ENCODE results near the gene OXCT2. TPM values are rescaled to one million over a fixed set of nuclear protein-coding genes. Genes with fewer than 3 reads are reported as not detected.
A peak's percentile ranks its signal among the peaks of the same experiment; 100 is the strongest.

The OXCT2 gene
- total and polyA plus RNA-seq, 2 donors from 2014 or later: 0.32 to 0.98 TPM

- Histone ChIP-seq H3K36me3 (ENCODE audit: control insufficient read depth in 2 of 3, insufficient read depth in 3 of 3, low read length in 3 of 3) (peaks cover 12 to 62% (median 59%) of the 10 kb centered on the region in 3 donors), H3K9ac (ENCODE audit: low read length in 3 of 3) (no peak overlapping the region), H3K4me1 (ENCODE audit: control insufficient read depth in 2 of 3, insufficient read depth in 2 of 3, low read depth in 1 of 3, low read length in 3 of 3) (no peaks in the 10 kb centered on the region), H3K9me3 (ENCODE audit: control insufficient read depth in 2 of 3, insufficient read depth in 1 of 3, low read length in 3 of 3) (no peaks in the 10 kb centered on the region), H3K27ac (ENCODE audit: low read depth in 2 of 2, low read length in 2 of 2) (no peak overlapping the region), H3K4me3 (ENCODE audit: low read length in 3 of 3) (no peak overlapping the region), H3K27me3 (ENCODE audit: control insufficient read depth, insufficient read depth, low read length) (no peaks in the 10 kb centered on the region)
- FAIRE-seq: no peak
- no peak for DNase-seq
- intact Hi-C loops (cut with DNase I): no loop called here
- no peak for TF ChIP-seq CTCF (IDR thresholded peaks at IDR 0.05; ENCODE audit: borderline replicate concordance, extremely low read depth, insufficient read depth)
Observed at GRCh38 chr1:39754026-39754570, 17.1 kb downstream of the OXCT2 start.

GRCh38 chr1:39753132-39754025 is 17.8 kb downstream of the OXCT2 start:
- no peak overlapping the region for H3K9ac ChIP-seq (ENCODE audit: low read length in 3 of 3)
- FAIRE-seq (no peak), DNase-seq (peak in 1 of 5 donors; percentile 56)
- TF ChIP-seq CTCF (IDR thresholded peaks at IDR 0.05; ENCODE audit: borderline replicate concordance, extremely low read depth, insufficient read depth): no peak
- H3K36me3 ChIP-seq (ENCODE audit: control insufficient read depth in 2 of 3, insufficient read depth in 3 of 3, low read length in 3 of 3): peaks cover 15 to 64% (median 63%) of the 10 kb centered on the region in 3 donors
- H3K4me1 ChIP-seq (ENCODE audit: control insufficient read depth in 2 of 3, insufficient read depth in 2 of 3, low read depth in 1 of 3, low read length in 3 of 3): no peaks in the 10 kb centered on the region
- no peaks in the 10 kb centered on the region for H3K27me3 ChIP-seq (ENCODE audit: control insufficient read depth, insufficient read depth, low read length)
- no peaks in the 10 kb centered on the region for H3K9me3 ChIP-seq (ENCODE audit: control insufficient read depth in 2 of 3, insufficient read depth in 1 of 3, low read length in 3 of 3)
- intact Hi-C loops (cut with DNase I): no loop called here
- H3K27ac ChIP-seq (ENCODE audit: low read depth in 2 of 2, low read length in 2 of 2): no peak overlapping the region
- no peak overlapping the region for H3K4me3 ChIP-seq (ENCODE audit: low read length in 3 of 3)

- Histone ChIP-seq H3K9me3 (ENCODE audit: control insufficient read depth in 2 of 3, insufficient read depth in 1 of 3, low read length in 3 of 3) (no peaks in the 10 kb centered on the region), H3K27me3 (ENCODE audit: control insufficient read depth, insufficient read depth, low read length) (no peaks in the 10 kb centered on the region), H3K4me3 (ENCODE audit: low read length in 3 of 3) (no peak overlapping the region), H3K27ac (ENCODE audit: low read depth in 2 of 2, low read length in 2 of 2) (no peak overlapping the region), H3K36me3 (ENCODE audit: control insufficient read depth in 2 of 3, insufficient read depth in 3 of 3, low read length in 3 of 3) (peaks cover 17 to 64% (median 64%) of the 10 kb centered on the region in 3 donors), H3K9ac (ENCODE audit: low read length in 3 of 3) (no peak overlapping the region), H3K4me1 (ENCODE audit: control insufficient read depth in 2 of 3, insufficient read depth in 2 of 3, low read depth in 1 of 3, low read length in 3 of 3) (no peaks in the 10 kb centered on the region)
- no peak for FAIRE-seq
- intact Hi-C loops (cut with DNase I): no loop called here
- TF ChIP-seq CTCF (IDR thresholded peaks at IDR 0.05; ENCODE audit: borderline replicate concordance, extremely low read depth, insufficient read depth): no peak
- peak in 1 of 5 donors; percentile 69 for DNase-seq
Observed at GRCh38 chr1:39752703-39753102, 18.4 kb downstream of the OXCT2 start.
